Neural cell (in vitro differentiated cells): ENCODE results near the gene SYMPK.

Experiments
- EP300 ChIP-seq: fragments of 450-650 bp; conservative IDR thresholded peaks from 2 replicates; pipeline ENCODE4 v1.6.1; 2014; ENCODE audit warnings: antibody characterized with exemption, mild to moderate bottlenecking, moderate library complexity; ENCODE audit not compliant: poor library complexity, severe bottlenecking
- EZH2 ChIP-seq: fragments of 200-600, 300-800 bp; shearing (Covaris generic), sonication (generic); IDR thresholded peaks from 2 replicates; pipeline ENCODE4 v1.6.1; 2014; ENCODE audit warnings: antibody characterized with exemption, low read length, borderline replicate concordance, mild to moderate bottlenecking; ENCODE audit not compliant: insufficient read depth, poor library complexity, severe bottlenecking
- TF ChIP-seq, protein P1 (sequence below): IDR thresholded peaks from 2 replicates; pipeline ENCODE4 v1.6.1; 2012; ENCODE audit warnings: borderline replicate concordance

- TF ChIP-seq, protein P1, sequence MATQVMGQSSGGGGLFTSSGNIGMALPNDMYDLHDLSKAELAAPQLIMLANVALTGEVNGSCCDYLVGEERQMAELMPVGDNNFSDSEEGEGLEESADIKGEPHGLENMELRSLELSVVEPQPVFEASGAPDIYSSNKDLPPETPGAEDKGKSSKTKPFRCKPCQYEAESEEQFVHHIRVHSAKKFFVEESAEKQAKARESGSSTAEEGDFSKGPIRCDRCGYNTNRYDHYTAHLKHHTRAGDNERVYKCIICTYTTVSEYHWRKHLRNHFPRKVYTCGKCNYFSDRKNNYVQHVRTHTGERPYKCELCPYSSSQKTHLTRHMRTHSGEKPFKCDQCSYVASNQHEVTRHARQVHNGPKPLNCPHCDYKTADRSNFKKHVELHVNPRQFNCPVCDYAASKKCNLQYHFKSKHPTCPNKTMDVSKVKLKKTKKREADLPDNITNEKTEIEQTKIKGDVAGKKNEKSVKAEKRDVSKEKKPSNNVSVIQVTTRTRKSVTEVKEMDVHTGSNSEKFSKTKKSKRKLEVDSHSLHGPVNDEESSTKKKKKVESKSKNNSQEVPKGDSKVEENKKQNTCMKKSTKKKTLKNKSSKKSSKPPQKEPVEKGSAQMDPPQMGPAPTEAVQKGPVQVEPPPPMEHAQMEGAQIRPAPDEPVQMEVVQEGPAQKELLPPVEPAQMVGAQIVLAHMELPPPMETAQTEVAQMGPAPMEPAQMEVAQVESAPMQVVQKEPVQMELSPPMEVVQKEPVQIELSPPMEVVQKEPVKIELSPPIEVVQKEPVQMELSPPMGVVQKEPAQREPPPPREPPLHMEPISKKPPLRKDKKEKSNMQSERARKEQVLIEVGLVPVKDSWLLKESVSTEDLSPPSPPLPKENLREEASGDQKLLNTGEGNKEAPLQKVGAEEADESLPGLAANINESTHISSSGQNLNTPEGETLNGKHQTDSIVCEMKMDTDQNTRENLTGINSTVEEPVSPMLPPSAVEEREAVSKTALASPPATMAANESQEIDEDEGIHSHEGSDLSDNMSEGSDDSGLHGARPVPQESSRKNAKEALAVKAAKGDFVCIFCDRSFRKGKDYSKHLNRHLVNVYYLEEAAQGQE = no peak
- no peak for TF ChIP-seq EP300
- no peak for TF ChIP-seq EZH2
These were observed 2.5 kb upstream of the SYMPK start for GRCh38 chr19:45865269-45865948.
